Hematopoietic multipotent progenitor cell treated with erythropoietin and hydrocortisone succinate and interleukin-3 and kit ligand, for 15 days (in vitro differentiated cells): ENCODE results near the gene STPG2.

Source experiments
- DNase-seq: peaks from one replicate; pipeline ENCODE4 v3.0.0-alpha.2; 2015; ENCODE audit warnings: low spot score

The STPG2 gene

DNA sequence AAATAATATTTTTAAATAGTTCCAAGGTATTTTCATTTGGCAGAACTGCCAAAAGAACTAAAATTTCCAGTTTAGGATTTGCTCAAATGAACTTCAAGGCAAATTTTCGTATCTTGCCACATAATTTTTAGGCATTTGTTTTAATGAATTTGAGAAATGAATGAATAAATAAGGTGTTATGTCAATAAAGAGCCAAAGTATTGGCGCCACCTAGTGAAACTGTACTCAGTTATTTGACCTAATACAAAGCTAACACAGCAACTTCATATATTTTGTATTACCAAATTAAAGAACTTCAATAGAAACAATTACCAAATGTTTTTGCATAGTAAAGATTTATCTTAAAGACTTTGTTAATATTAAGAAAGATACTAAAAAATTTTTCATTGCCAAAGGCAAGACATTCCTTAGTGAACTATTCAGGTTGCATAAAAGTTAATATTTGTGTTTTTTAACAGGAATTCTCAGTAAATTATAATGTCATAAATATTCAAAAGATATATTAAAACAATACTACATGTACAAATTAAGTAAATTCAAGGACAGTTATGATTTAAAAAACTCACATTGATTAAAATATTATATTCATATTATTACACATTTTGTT is 50.3 kb downstream of the STPG2 start:
- no peak for DNase-seq

DNA sequence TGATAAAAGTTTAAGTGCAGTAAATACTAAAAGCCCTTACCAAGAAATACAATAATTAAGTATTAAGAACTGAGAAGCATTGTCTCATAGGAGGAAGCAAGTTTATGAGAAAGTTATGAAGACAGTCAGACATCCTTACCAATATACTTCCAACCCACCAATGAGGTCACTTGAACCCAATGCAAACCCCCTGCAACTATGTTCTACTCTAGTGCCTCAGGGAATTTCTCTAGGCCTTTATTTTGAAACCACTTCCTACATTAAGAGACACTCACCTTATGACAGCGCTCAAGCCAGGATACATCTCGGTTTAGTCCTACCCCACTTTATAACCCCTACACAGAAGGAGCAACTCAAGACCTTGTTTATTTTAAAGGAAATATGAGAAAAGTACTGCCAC is 61.3 kb downstream of the STPG2 start:
- no peak for DNase-seq

DNA sequence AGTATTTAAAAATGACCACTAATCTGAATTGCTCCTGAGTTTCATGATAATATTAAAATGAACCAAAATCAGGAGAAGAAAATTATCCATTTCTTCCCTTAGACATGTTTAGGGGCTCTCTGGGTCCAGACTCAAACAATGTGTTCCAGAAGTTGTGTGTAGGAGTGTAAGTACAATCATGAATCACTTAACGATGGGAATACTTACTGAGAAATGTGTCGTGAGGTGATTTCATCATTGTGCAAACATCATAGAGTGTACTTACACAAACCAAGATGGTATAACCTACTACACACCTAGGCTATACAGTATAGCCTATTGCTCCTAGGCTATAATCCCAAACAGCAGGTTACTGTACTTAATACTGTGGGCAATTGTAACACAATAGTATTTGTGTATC is 74.8 kb downstream of the STPG2 start:
- DNase-seq = no peak

DNA sequence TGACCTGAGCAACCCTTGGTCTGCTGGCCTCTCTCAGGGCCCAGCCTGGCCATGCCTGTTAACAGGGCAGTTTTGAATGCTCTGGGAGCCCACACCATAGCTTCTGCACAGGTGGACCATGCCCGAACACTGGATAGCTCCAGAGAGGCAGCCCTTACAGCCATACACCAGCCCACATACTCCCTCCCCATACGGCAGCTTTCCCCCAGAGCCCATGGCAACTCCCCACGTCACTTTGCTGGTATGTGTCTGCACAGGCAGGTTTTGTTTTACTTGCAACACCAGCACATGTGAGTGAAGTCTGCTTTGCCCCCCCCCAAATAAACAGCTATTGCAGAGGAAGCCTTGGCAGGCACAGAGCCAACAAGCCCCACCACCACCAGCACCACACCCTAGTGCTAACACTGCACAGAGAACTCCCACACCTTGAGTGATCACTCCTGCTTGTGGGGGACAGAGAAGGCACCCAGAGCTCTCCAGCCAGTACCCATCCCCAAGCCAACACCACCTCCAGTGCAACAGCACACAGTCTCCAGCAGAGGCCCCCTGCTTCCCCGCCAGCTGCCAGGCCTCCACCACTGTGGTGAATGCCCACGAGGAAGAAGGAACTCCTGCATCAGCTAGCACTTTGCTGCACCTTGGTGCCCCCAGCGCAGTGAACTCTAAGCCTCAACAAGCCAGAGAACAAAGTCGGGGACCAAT is 87.3 kb downstream of the STPG2 start:
- DNase-seq = no peak

DNA sequence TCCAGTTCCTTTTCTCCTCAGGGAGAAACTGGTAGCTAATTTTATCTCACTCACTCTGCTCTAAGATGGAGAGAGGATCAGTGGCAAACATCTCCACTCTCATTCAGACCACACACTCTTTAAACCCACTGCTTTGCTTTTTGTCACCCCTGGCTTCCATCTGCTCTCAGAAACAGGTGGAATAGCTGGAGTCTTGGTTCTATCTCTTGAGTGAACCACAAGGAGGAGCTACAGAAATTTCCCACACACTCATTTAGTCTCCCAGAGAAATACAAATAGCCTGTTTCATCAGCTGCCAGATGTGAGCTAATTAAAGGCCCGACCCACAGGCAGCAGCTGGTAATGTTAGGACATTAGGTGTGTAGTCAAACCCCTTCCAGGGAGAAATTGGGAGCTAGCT is 96.6 kb downstream of the STPG2 start:
- no peak for DNase-seq

DNA sequence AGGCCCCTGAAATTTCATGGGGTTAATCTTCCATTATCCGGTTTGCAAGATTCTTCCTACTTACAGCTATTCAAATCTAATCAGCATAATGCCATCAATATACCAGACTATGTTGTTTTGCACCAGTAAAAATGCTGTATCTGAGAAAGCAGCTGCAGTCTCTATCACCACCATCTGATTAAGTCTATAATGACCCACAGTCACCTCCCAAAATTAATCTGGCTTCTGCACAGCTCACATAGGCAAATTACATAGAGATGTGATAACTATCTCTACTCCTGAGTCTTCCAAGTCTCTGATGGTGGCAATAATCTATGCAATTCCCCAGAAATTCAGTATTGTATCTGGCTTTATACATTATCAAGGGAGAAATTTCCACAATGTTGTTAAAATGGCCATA is 113.2 kb downstream of the STPG2 start:
- DNase-seq = no peak

DNA sequence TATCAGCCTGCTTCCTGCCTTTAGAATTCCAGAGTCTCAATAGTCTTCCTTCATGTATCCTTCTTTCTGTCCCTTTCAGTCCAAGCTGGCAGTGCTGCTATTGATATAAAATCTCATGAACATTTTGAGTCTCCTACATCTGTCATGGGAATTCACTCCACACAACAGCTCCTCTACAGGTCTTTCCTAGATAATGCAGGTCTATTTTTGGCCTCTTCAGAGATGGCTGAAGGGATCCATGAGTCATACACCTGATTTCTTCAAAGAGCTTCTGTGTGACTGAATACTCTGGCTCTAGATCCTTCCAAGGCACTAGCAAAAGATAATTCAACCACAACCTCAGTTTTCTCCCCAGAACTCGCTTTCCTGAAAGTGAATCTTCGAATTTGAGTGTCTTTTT is 115.4 kb downstream of the STPG2 start:
- DNase-seq = no peak

DNA sequence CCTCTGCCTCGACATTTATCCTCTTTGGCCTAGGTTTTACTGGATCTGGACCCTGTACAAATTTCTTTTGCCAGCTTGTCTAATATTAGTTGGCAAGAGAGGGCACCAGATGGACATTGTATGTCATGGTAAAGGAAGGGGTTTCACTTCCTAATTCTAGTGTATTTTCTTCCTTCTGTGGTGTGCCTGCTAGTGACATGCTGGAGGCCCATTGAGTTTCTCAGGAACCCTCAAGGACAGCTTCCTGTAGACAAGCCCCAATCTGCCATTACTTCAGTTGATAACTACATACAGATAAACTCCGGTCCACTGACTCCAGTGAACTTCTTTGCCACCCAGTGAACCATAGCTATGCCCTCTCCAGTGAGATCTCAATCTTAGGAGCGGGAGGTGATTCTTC is 116.9 kb downstream of the STPG2 start:
- no peak for DNase-seq

DNA sequence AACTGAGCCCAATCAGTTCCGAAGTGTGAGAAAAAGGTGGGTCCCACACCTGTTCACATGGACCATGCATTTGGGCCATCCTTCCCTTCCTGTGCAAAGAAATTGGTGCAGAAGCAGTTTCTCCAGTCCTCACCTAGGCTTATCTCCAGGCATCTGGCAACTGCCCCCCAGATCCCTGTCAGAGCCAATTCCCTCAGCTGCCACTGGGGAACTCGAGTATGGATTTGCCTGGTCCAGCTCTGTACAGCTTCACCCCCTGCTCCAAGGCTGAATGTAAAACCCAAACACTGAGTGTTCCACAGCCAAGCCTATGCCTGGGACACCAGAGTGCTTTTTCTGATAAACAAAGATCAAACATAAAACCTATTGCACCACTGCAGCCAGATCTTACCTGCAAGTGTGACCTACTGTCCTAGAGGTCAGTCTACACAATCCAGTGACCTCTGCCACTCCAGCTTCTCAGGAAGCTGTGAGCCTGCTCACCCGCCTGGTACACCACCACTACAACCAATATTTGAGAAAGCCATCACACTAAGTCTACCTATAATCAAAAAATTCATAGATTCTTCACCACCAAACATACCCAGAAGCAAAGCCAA is 136.4 kb downstream of the STPG2 start:
- no peak for DNase-seq

DNA sequence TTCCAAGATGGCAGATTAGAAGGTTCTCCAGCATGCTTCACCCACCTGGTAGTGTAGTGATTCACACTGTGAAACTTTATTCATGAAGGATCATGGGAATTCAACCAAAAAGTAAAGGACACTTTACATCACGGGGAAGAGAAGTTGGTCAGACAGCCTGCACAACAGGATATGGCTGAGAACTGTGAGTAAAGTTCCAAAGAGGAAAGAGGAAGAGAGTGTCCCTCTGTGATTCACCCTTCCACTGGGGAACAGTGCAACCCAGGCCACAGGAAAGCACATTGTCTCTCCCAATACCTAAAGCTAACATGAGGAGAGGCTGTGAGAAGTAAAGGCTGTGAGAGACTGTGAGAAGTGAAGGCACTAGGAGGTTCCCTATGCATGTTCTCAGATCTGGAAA is 137.2 kb downstream of the STPG2 start:
- no peak for DNase-seq

DNA sequence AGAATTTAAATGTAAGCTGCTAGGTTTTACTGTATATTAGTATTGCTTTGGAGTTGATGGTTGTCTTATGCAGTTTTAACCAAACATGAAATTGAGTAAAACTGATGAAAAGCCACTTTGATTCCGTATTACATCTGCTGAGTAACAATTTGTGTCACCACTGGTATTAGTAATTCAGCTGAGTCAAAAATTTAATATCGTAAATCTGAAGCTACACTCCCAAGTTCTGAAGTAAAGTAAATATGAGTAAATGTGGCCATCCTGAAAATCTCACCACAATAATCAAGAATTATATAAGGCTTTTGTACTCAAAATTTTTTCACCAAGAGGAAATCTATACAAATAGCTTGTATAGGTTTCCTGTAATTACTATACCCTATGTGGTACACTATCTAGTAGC is 142.3 kb downstream of the STPG2 start:
- DNase-seq = no peak

DNA sequence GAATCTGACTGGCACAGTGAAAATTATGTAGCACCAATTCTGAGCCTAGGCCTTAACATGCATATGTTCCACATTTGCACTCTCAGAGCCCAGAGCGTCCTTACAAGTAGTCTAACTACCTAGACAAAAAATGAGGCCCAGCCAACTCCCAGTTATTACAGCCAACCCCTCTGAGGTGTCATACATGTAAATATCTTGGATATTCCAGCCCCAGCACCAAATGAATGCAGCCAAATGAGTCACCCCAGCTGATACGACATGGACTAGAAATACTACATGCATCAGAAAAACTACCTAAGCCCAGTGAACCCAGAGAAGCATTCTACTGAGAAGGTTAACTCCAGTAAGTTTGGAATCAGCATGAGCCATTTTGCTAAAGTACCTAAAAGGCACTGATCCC is 145.1 kb downstream of the STPG2 start:
- DNase-seq = no peak

DNA sequence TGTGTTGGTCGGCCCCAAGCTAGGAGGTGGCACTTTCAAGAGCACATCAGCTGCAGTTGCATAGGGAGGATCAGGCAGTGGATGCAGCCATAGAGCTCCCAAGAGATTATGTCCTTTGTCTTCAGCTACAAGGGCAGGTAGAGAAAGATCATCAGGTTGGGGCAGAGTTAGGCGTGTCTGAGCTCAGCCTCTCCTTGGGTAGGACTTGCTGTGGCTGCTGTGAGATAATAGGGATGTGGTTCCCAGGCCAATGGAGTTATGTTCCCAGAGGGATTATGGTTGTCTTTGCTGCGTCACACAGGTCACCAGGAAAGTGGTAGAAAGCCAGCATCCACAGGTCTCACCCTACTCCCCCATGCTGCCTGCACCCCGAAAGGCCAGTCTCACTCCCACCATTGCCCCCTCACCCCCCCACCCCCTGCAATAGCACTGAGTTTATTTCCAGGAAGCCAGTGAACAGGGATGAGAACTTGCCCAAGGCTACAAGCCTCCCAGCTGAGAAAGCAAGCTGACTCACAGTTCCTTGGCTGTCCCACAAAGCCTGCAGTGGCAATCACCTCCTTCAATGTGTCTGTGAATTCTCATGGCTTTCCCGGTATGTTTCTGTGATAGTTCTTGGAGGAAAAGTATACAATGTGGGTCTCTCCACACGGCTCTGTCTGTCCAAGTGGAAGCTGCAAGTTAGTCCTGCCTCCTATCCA is 148.4 kb downstream of the STPG2 start:
- no peak for DNase-seq

DNA sequence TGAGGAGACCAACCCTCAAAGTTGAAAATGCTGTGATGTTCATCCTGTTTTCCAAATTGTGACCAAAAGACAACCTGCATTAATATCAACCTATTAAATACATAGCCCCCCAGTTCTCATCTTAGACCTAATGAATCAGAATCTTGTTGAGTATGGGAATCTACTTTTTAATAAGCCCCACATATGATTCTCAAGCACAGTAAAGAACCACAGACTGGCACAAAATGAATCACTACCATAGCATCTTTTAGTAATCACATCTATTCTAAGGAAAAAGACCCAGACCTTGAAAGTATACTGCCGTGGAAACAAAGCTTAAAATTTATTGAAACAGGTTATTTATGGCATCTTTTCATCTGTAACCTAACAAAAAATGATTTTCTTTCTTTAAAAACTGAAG is 152.9 kb downstream of the STPG2 start:
- DNase-seq = no peak

DNA sequence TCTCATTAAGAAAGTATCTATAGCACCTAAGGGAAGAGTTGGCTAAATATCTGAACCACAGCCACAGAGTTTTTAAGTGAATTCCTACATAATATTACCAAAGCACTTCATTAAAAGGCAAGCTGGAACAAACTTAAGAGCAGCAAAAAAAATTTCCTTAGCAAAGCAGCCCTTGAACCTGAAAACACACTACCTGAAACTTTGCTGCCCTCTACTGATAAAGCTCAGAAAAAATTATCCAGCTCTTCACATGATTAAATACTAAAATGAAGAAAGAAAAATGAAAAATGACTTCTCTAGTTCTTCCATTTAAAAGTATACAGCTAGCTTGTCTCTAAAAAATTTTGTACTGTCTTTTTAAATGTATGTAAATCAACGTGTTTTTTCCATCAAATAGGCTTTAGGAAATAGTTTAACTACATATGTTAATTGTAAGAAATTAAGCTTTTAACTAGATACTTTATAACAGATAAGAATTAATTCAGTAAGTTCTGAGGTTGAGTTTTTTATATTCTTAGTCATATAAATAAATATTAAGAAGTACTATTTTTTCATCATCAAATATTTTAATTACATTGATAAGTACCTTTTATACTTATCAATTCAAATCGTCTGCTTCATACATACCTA is 156.1 kb downstream of the STPG2 start:
- DNase-seq = no peak

DNA sequence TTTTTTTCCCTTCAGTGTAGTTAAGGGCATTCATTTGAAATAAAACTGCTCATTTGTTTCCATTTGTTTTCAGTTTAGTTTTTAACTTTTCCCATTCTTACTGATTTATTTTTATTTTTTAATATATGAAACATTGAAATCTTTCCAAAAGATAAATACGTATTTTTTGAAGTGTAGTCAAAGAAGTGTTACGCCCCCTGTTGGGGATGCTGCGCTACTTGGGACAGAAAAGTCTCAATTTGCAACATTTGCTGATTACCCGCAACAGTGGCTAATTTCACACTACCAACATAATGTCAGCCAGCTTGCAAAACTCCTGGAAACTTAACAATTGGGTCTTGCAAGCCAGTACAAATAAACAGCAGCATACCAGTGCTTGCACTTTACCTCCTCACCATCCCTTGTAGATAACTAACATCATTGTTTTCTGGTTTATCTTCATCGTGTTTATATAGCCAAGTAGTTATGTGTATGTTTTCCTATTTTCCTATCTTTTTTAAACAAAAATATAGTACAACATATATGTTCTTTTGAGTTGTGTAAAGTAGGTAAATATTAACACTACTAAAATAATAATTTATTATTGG is 158.6 kb downstream of the STPG2 start:
- DNase-seq = no peak

DNA sequence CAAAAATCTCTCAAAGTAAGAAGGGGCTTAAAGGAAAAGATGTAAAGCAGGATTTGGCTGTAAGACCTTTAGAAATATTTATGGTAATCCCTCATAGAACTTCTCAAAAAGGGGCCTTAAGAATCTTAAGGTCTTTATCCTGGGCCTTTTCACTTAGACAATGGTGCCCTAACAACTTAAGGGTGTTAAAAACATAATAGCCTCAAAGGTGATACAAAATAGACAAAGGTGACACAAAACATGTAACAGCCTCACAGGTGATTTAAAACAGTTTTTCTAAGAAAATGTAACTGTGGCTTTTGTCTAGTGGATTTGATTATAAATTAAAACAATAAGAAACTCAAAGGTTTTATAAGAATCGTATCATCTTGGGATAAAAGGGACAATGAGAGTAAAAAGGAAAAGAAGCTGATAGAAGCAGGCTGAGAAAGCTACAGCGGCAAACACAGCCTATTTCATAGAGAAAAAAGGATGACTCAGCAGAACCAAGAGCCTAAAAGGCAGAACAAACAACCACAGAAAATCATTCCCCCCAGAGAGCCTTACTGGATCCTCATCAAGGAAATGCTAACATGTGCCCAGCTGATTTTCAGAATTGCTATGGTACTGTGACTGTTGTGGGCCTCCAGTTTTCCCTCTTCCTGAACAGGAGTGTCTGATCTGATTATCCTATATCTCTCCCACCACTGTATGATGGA is 164.3 kb downstream of the STPG2 start:
- DNase-seq = no peak

DNA sequence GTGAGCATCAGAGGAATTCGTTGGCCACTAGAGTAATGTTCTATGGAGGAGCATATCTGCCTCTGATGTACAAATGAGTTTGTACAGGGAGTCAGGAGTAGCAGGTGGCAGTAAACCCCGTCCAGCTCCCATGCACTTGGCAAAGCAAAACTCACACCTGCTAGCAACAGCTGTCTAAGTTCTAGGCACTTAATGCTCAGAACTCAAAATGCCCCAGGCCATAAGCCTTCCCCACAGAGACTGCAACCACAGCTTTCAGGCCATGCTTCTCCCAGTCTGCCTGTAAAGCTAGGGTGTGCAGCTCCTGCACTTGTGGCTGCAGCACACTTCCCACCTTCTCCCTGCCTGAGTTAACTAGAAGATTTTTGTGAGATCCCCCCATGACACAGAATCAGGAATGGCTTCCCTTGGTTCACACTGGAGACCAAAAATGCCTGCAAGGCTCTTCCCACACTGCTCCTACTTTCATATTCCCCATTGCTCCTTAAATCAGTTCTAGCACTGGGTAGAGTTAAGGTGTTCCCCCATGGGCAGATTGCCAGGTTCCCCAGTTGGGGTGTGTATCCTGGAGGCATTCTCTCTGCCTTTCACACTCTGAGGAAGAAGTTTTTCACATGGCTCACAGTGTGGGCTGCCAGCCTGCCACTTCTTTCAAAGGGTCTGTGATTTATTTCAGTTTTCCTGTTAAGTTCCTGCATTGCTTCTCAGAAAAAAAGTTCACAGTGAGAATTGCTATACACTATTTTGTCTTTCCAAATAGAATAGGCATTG is 189.9 kb downstream of the STPG2 start:
- DNase-seq = no peak

DNA sequence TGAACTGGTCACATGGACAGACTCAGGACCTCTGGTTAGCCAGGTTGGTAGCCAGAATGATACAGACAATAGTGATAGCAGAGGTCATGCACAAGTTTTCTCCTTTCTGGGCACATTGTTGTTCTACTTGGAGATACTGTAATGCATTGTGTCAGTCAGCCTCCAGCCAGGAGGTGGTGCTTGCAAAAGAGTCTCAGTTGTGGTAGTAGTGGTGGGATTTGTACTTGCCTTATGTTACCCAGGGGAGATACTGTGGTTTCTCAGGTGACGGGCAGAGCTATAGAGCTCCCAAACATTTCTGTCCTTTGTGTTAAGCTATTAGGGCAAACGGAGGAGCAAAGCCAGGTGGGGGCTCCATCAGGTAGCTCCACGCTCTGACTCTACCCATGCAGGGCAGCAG is 190.5 kb downstream of the STPG2 start:
- DNase-seq = no peak

DNA sequence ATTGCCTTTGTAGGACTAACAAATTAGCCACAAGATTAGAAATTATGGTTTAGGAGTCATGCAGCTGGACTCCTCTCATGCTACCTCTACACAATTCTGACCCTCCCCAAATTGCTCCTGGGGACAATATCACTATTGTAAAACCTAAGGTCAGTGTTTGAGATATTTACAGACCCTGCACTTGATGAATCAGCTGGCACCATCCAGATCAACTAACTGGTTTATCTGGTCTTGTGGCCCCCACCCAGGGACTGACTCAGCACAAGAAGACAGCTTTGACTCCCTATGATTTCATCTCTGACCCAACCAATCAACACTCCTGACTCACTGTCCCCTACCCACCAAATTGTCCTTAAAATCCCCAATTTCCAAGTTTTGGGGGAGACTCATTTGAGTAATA is 192.4 kb downstream of the STPG2 start:
- no peak for DNase-seq

DNA sequence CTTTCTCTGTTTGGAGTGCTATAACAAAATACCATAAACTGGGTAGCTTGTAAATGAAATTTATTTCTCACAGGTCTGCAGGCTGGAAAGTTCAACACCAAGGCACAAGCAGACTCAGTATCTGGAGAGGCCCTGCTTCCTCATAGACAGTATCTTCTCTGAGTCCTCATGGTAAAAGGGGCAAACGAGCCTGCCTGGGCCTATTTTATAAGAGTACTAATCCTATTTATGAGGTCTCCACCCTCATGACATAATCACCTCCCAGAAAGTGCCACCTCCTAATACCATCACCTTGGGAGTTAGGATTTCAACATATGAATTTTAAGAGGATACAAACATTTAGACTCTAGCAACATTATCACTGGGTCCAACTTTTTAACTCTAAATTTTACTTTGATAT is 200.3 kb downstream of the STPG2 start:
- no peak for DNase-seq
